ENCODE data around the gene NDUFB10. TPM values are rescaled to one million over a fixed set of nuclear protein-coding genes. Genes with fewer than 3 reads are reported as not detected.
"Not testable (repeated sequence)": the region's sequence is repeated elsewhere in the genome, so short reads cannot be mapped to it uniquely, and the experiment has no call there.

NDUFB10 gene
- total and polyA plus RNA-seq, 8 donors: 28.6 to 285 (median 92.9) TPM

DNA sequence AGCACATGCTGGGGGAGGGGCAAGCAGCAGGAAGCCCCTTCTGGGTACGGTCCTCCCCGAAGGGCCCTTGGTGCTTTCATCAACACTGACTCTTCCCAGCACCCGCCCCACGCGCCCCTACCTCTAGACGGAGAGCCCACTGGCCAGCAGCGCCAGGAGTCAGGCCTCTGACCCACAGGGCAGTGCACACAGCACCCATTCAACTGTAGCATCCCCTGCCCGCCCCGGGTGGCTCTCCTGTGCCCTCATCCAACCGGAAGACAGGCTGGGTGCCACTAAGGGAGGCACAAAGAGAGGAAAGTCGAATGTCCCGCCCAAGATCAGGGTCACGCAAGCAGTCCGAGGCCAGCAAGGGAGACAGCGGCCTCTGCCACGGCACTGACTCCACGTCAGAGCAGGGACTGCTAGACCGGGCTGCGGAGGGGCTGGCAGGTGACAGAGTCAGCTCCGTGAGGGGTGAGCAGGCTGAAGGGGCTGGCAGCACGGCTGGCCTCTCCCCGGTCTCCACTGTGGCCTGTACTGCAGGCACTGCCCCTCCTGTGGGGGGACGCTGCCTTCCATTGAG lies 26.2 kb upstream of the NDUFB10 start:
- H3K27me3 ChIP-seq: peaks cover 0 to 5% (median 0%) of the 10 kb centered on the region in 3 donors
- 67 to 68% (median 67%) methylated on average over 3 to 23 of the region's 23 CpGs for WGBS, 5 donors
- H3K36me3 ChIP-seq: peaks cover 4 to 16% (median 15%) of the 10 kb centered on the region in 4 donors
- no peak for DNase-seq
- H3K9me3 ChIP-seq: no peaks in the 10 kb centered on the region
- intact Hi-C loops (cut with DNase I; ENCODE audit: low total_unique reads): loop anchor here (5.0 kb wide), 1 partner anchor 71 kb away; no protein-coding TSS in a partner anchor
- peaks cover 0 to 33% (median 14%) of the 10 kb centered on the region in 4 donors for H3K4me1 ChIP-seq
- H3K4me3 ChIP-seq: no peak overlapping the region
- TF ChIP-seq POLR2A (IDR thresholded peaks at IDR 0.05): no peak
- TF ChIP-seq, protein P1, sequence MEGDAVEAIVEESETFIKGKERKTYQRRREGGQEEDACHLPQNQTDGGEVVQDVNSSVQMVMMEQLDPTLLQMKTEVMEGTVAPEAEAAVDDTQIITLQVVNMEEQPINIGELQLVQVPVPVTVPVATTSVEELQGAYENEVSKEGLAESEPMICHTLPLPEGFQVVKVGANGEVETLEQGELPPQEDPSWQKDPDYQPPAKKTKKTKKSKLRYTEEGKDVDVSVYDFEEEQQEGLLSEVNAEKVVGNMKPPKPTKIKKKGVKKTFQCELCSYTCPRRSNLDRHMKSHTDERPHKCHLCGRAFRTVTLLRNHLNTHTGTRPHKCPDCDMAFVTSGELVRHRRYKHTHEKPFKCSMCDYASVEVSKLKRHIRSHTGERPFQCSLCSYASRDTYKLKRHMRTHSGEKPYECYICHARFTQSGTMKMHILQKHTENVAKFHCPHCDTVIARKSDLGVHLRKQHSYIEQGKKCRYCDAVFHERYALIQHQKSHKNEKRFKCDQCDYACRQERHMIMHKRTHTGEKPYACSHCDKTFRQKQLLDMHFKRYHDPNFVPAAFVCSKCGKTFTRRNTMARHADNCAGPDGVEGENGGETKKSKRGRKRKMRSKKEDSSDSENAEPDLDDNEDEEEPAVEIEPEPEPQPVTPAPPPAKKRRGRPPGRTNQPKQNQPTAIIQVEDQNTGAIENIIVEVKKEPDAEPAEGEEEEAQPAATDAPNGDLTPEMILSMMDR (IDR thresholded peaks at IDR 0.05): no peak
- no peak for TF ChIP-seq POLR2AphosphoS5 (IDR thresholded peaks at IDR 0.05)
- TF ChIP-seq EP300 (IDR thresholded peaks at IDR 0.05): no peak
- H3K27ac ChIP-seq: no peak overlapping the region

DNA sequence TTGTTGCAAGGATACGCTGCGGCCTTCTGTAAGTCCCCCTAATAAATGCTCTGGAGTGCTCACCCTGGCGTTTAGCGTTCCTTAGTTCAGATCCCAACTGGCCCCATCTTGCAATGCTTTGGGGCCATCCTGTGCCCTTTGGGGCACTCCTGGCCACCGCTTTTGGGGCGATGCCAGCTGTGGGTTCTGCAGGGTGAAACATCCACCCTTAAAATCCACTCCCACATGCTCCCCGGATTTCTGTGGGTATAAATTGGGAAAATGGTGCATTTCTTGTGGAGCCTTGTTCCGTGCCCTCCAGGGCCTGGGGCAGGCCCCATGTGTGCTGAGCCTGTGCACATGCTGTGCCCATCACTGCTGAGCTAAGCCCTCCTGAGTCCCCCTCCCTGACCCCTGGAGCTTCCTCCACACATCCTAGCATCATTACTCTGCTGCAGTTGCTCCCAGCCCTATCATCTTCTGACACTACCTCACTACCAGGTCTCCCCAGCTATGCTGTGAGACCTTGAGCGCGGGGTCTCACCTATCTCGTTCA lies 22.3 kb upstream of the NDUFB10 start:
- Histone ChIP-seq H3K4me1 (peaks cover 12 to 43% (median 16%) of the 10 kb centered on the region in 4 donors), H3K27me3 (peaks cover 0 to 3% (median 0%) of the 10 kb centered on the region in 3 donors), H3K4me3 (no peak overlapping the region), H3K36me3 (peaks cover 30 to 47% (median 46%) of the 10 kb centered on the region in 4 donors), H3K27ac (no peak overlapping the region), H3K9me3 (no peaks in the 10 kb centered on the region)
- TF ChIP-seq POLR2A (IDR thresholded peaks at IDR 0.05) (no peak), POLR2AphosphoS5 (IDR thresholded peaks at IDR 0.05) (no peak), EP300 (IDR thresholded peaks at IDR 0.05) (no peak)
- TF ChIP-seq, protein P1 (IDR thresholded peaks at IDR 0.05): no peak
- WGBS, 5 donors: 88 to 93% (median 91%) methylated on average over 11 of the region's 11 CpGs
- DNase-seq: no peak
- intact Hi-C loops (cut with DNase I; ENCODE audit: low total_unique reads): no loop called here

DNA sequence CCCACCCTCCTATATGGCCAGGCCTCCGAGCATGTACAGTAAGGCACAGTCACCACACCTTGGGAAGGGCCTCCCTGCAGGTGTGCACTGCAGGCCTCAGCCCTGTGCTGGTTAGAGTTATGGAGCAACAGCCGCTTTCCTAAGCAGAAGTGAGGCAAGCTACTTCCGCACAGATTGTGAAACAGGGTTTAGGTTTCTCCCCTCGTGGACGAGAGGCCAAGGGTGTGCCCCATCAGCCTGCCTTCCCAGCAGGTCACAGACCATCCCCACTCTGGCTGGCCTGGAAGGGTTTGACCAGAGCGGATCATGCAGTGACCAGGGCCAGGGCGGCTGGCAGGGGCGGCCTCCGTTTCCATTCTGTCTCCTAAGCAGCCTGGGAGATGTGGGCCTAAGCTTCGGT lies 21.0 kb upstream of the NDUFB10 start:
- DNase-seq: no peak
- TF ChIP-seq POLR2A (IDR thresholded peaks at IDR 0.05) (no peak), POLR2AphosphoS5 (IDR thresholded peaks at IDR 0.05) (no peak), EP300 (IDR thresholded peaks at IDR 0.05) (no peak)
- TF ChIP-seq, protein P1 (IDR thresholded peaks at IDR 0.05): no peak
- WGBS, 5 donors: 89 to 99% (median 91%) methylated on average over 8 to 10 of the region's 10 CpGs
- Histone ChIP-seq H3K36me3 (peaks cover 30 to 47% (median 46%) of the 10 kb centered on the region in 4 donors), H3K27me3 (no peaks in the 10 kb centered on the region), H3K9me3 (no peaks in the 10 kb centered on the region), H3K4me1 (peaks cover 19 to 47% (median 23%) of the 10 kb centered on the region in 4 donors), H3K4me3 (peak overlapping the region in 1 of 4 donors; percentile 5), H3K27ac (peak overlapping the region in 2 of 5 donors; percentile 32 to 56)
- intact Hi-C loops (cut with DNase I; ENCODE audit: low total_unique reads): no loop called here

DNA sequence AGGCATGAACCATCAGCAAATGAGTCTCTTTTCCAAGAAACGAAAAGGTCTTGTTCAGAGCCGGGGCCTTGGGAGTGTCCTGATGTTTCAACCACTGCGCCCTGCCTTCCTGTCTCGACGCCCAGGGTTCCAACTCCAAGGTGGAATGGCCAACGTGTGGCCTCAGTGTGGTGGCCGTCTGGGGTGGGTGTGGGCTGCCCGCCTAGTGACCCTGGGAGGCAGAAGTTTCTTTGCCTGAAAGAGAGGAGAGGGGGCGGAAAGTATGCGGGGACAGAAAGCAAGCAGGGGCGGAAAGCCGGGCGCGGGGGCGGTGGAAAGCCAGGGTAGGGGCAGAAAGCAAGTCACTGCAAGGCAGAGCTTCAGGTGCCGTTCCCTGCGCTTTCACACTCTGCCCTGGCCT lies 20.4 kb upstream of the NDUFB10 start:
- 89 to 94% (median 92%) methylated on average over 16 to 17 of the region's 17 CpGs for WGBS, 5 donors
- no peaks in the 10 kb centered on the region for H3K9me3 ChIP-seq
- intact Hi-C loops (cut with DNase I; ENCODE audit: low total_unique reads): no loop called here
- H3K4me3 ChIP-seq: peak overlapping the region in 2 of 4 donors; percentile 5 to 22
- peak overlapping the region in 2 of 5 donors; percentile 32 to 56 for H3K27ac ChIP-seq
- H3K27me3 ChIP-seq: no peaks in the 10 kb centered on the region
- TF ChIP-seq POLR2A (IDR thresholded peaks at IDR 0.05): no peak
- TF ChIP-seq POLR2AphosphoS5 (IDR thresholded peaks at IDR 0.05): no peak
- no peak for TF ChIP-seq EP300 (IDR thresholded peaks at IDR 0.05)
- TF ChIP-seq, protein P1 (IDR thresholded peaks at IDR 0.05): no peak
- no peak for DNase-seq
- peaks cover 19 to 53% (median 28%) of the 10 kb centered on the region in 4 donors for H3K4me1 ChIP-seq
- H3K36me3 ChIP-seq: peaks cover 30 to 47% (median 46%) of the 10 kb centered on the region in 4 donors

DNA sequence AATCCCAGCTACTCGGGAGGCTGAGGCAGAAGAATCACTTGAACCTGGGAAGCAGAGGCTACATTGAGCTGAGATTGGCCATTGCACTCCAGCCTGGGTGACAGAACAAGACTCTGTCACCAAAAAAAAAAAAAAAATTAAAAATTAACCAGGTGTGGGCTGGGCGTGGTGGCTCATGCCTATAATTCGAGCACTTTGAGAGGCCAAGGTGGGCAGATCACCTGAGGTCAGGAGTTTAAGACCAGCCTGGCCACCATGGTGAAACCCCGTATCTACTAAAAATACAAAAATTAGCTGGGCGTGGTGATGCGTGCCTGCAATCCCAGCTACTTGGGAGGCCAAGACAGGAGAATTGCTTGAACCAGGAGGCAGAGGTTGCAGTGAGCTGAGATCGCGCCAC lies 19.5 kb upstream of the NDUFB10 start:
- H3K4me3 ChIP-seq: peak overlapping the region in 2 of 4 donors; percentile 78 to 94
- 79 to 92% (median 87%) methylated on average over 8 of the region's 8 CpGs for WGBS, 5 donors

More for the DNA sequence above, 19.5 kb upstream of the NDUFB10 start:
- DNase-seq; H3K27ac ChIP-seq; H3K27me3 ChIP-seq; H3K9me3 ChIP-seq; intact Hi-C loops (cut with DNase I; ENCODE audit: low total_unique reads): not testable (repeated sequence)
- Histone ChIP-seq H3K36me3 (peaks cover 30 to 47% (median 46%) of the 10 kb centered on the region in 4 donors), H3K4me1 (peaks cover 19 to 56% (median 29%) of the 10 kb centered on the region in 4 donors)
